Spleen (tissue), 11 donors: ENCODE data around the gene DIP2C. TPM values are rescaled to one million over a fixed set of nuclear protein-coding genes. Genes with fewer than 3 reads are reported as not detected.
"Not testable (repeated sequence)": the region's sequence is repeated elsewhere in the genome, so short reads cannot be mapped to it uniquely, and the experiment has no call there.

ENCODE experiments used
- DNase-seq: peaks from one replicate; pipeline ENCODE4 v3.0.0-alpha.2; 2020
- H3K27ac ChIP-seq, 8 donors: fragments of 200-600 bp; sonication (generic) in 7 of 8; 1 replicate in 4 of 8; 2 replicates in 4 of 8; pipeline versions ENCODE4 v1.5.0 to v1.8.0; 2016 to 2021; ENCODE audit warnings: inconsistent platforms in 4 of 8, mild to moderate bottlenecking in 4 of 8, moderate library complexity in 1 of 8
- H3K27me3 ChIP-seq, 7 donors: fragments of 200-600 bp; sonication (generic) in 6 of 7; replicated peaks in 1 of 7; 1 replicate in 4 of 7; 2 replicates in 3 of 7; pipeline versions ENCODE4 v1.5.0 to v1.8.0; 2016 to 2021; ENCODE audit warnings: inconsistent platforms in 3 of 7, mild to moderate bottlenecking in 1 of 7
- H3K36me3 ChIP-seq, 6 donors: fragments of 200-600 bp; sonication (generic) in 5 of 6; 1 replicate in 4 of 6; 2 replicates in 2 of 6; pipeline versions ENCODE4 v1.5.0 to v1.8.0; 2016 to 2021; ENCODE audit warnings: inconsistent platforms in 2 of 6
- H3K4me1 ChIP-seq, 6 donors: fragments of 200-600 bp; sonication (generic) in 5 of 6; 1 replicate in 3 of 6; 2 replicates in 3 of 6; pipeline versions ENCODE4 v1.5.0 to v1.8.0; 2016 to 2021; ENCODE audit warnings: inconsistent platforms in 3 of 6
- H3K4me3 ChIP-seq, 8 donors: fragments of 200-600 bp; sonication (generic) in 7 of 8; 1 replicate in 4 of 8; 2 replicates in 4 of 8; pipeline versions ENCODE4 v1.5.0 to v1.8.0; 2016 to 2021; ENCODE audit warnings: inconsistent platforms in 4 of 8, mild to moderate bottlenecking in 4 of 8, moderate library complexity in 2 of 8
- H3K9me3 ChIP-seq, 8 donors: fragments of 200-600 bp; sonication (generic) in 7 of 8; 1 replicate in 4 of 8; 2 replicates in 4 of 8; pipeline versions ENCODE4 v1.5.0 to v1.8.0; 2016 to 2021; ENCODE audit warnings: inconsistent platforms in 4 of 8
- CTCF ChIP-seq, 11 experiments: fragments of 200-600 bp in 7 of 11; fragments of 450-650 bp in 4 of 11; sonication (generic) in 4 of 11; IDR thresholded peaks in 8 of 11; conservative IDR thresholded peaks in 3 of 11; 1 replicate in 7 of 11; 2 replicates in 4 of 11; pipeline versions ENCODE4 v1.4.0 to v1.8.0; 2016 to 2021; ENCODE audit warnings: antibody characterized with exemption in 11 of 11, inconsistent platforms in 4 of 11, mild to moderate bottlenecking in 1 of 11
- POLR2A ChIP-seq, 3 donors: fragments of 450-650 bp; IDR thresholded peaks; one replicate each; pipeline ENCODE4 v1.5.1; 2017; ENCODE audit warnings: antibody characterized with exemption in 3 of 3, mild to moderate bottlenecking in 1 of 3
- POLR2AphosphoS5 ChIP-seq, 3 donors: sonication (generic); formaldehyde crosslinking; IDR thresholded peaks; one replicate each; pipeline ENCODE4 v1.5.1; 2017; ENCODE audit warnings: antibody characterized with exemption in 3 of 3
- WGBS, 5 donors: extraction: QIAGEN DNeasy Blood & Tissue Kit in 3 of 5; methylation state at CpG; one replicate each; pipeline versions ENCODE4 v1.1.5 to v1.1.7; 2013 to 2018; 5-methylcytosine and 5-hydroxymethylcytosine counted together
- intact Hi-C: fragments of 100-400 bp; cut with DNase I; formaldehyde crosslinking; loops from one replicate; pipeline ENCODE4 v1.15.0; 2023; ENCODE audit warnings: low total_unique reads
- polyA plus RNA-seq, 3 donors: library from polyadenylated mRNA; stranded (reverse); fragments of 200-250 nt; gene quantifications; one replicate each; pipeline ENCODE4 v1.2.1, GENCODE V29; 2013
- total RNA-seq, 7 donors: library from RNA; depleted of rRNA in 3 of 7; stranded (reverse); fragments of >200 nt in 3 of 7; fragmentation: NEBNext Ultra II Directional in 4 of 7; extraction: Animal tissue kit (Norgen Biotek cat#: 25700) in 4 of 7; gene quantifications; one replicate each; pipeline versions ENCODE4 v1.1.0 to v1.2.1, GENCODE V29; 2016 to 2021
- donor health status: healthy with polysubstance abuse.
- donor health status: DM: no; HTN: no; CAD: no; lungs with moderate emphysema.
- donor health status: DM: no; HTN: no; CAD: no.
- donor health status: Bipolar disorder and iron deficiency.
- donor health status: healthy.
- donor health status: DM: no; HTN: no; CAD: no.
- donor health status: DM: yes; HTN: yes; CAD: no.

Gene DIP2C
- total and polyA plus RNA-seq, 10 donors = 2.2 to 13.1 (median 9.0) TPM

- no peak for DNase-seq
- Histone ChIP-seq H3K27ac (no peak overlapping the region), H3K4me1 (no peaks in the 10 kb centered on the region), H3K9me3 (no peaks in the 10 kb centered on the region), H3K36me3 (no peaks in the 10 kb centered on the region), H3K4me3 (no peak overlapping the region), H3K27me3 (no peaks in the 10 kb centered on the region)
- WGBS, 5 donors = 80 to 85% (median 82%) methylated on average over 20 to 27 of the region's 27 CpGs
- intact Hi-C loops = no loop called here
- TF ChIP-seq POLR2A (IDR thresholded peaks at IDR 0.05) (no peak), CTCF (IDR thresholded peaks at IDR 0.05 in 8 of 11, conservative IDR thresholded peaks at IDR 0.05 in 3 of 11) (no peak), POLR2AphosphoS5 (IDR thresholded peaks at IDR 0.05) (no peak)
Measured at GRCh38 chr10:588246-589165, 101.0 kb downstream of the DIP2C start.

- DNase-seq = no peak
- TF ChIP-seq CTCF (IDR thresholded peaks at IDR 0.05 in 8 of 11, conservative IDR thresholded peaks at IDR 0.05 in 3 of 11) (no peak), POLR2A (IDR thresholded peaks at IDR 0.05) (no peak), POLR2AphosphoS5 (IDR thresholded peaks at IDR 0.05) (no peak)
- Histone ChIP-seq H3K4me3 (no peak overlapping the region), H3K36me3 (no peaks in the 10 kb centered on the region), H3K9me3 (no peaks in the 10 kb centered on the region), H3K4me1 (no peaks in the 10 kb centered on the region), H3K27ac (no peak overlapping the region), H3K27me3 (no peaks in the 10 kb centered on the region)
- intact Hi-C loops = no loop called here
- 81 to 94% (median 86%) methylated on average over 11 of the region's 11 CpGs for WGBS, 5 donors
Measured at GRCh38 chr10:586716-587115, 102.8 kb downstream of the DIP2C start.

- Histone ChIP-seq H3K27ac (no peak overlapping the region), H3K4me3 (no peak overlapping the region), H3K9me3 (no peaks in the 10 kb centered on the region), H3K4me1 (no peaks in the 10 kb centered on the region), H3K27me3 (no peaks in the 10 kb centered on the region), H3K36me3 (no peaks in the 10 kb centered on the region)
- no peak for TF ChIP-seq POLR2AphosphoS5 (IDR thresholded peaks at IDR 0.05)
- no peak for TF ChIP-seq CTCF (IDR thresholded peaks at IDR 0.05 in 8 of 11, conservative IDR thresholded peaks at IDR 0.05 in 3 of 11)
- TF ChIP-seq POLR2A (IDR thresholded peaks at IDR 0.05) = no peak
- no peak for DNase-seq
- intact Hi-C loops = no loop called here
- WGBS, 5 donors = 88 to 94% (median 91%) methylated on average over 9 of the region's 9 CpGs
Measured at GRCh38 chr10:586151-586550, 103.3 kb downstream of the DIP2C start.

GRCh38 chr10:585502-585901 lies 104.0 kb downstream of the DIP2C start:
- no peaks in the 10 kb centered on the region for H3K4me1 ChIP-seq
- no peaks in the 10 kb centered on the region for H3K27me3 ChIP-seq
- no peak overlapping the region for H3K27ac ChIP-seq
- no peak for DNase-seq
- intact Hi-C loops = no loop called here
- TF ChIP-seq POLR2AphosphoS5 (IDR thresholded peaks at IDR 0.05) = no peak
- TF ChIP-seq CTCF (IDR thresholded peaks at IDR 0.05 in 8 of 11, conservative IDR thresholded peaks at IDR 0.05 in 3 of 11) = no peak
- no peak for TF ChIP-seq POLR2A (IDR thresholded peaks at IDR 0.05)
- H3K4me3 ChIP-seq = no peak overlapping the region
- no peaks in the 10 kb centered on the region for H3K9me3 ChIP-seq
- WGBS, 5 donors = 85 to 93% (median 92%) methylated on average over 7 of the region's 7 CpGs
- H3K36me3 ChIP-seq = no peaks in the 10 kb centered on the region

- intact Hi-C loops, H3K36me3 ChIP-seq, H3K9me3 ChIP-seq, DNase-seq, H3K27ac ChIP-seq, H3K27me3 ChIP-seq, H3K4me3 ChIP-seq, H3K4me1 ChIP-seq: not testable (repeated sequence)
- WGBS, 5 donors = 93 to 97% (median 96%) methylated on average over 49 to 55 of the region's 55 CpGs
Measured at GRCh38 chr10:584497-585290, 104.8 kb downstream of the DIP2C start.
